Measurements from ENCODE around the gene YBX1. TPM values are rescaled to one million over a fixed set of nuclear protein-coding genes. Genes with fewer than 3 reads are reported as not detected.
"Not testable (repeated sequence)": the region's sequence is repeated elsewhere in the genome, so short reads cannot be mapped to it uniquely, and the experiment has no call there.

YBX1 gene
- total RNA-seq, 3 donors from 2014 or later (not counting 1 experiment from before 2014, with no cell fraction given): 239 to 305 (median 279) TPM

DNA sequence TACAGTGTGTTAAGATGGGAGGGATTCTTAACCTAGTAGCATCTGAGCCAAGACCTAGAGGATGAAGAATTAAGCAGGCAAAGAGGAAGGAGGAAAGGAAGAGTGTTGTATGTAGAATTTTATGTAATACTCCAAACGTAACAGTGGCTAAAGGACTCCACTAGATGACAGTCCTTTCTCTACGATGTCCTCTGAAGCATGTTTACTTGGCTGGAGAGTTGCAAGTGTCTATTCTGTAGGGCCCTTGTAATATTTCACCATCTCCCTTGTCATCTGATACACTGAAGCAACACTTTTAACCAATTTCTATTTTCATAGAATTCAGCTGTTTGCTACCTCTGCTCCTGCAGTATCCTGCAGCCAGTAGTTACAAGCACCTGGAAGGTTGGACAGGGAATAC, 2.2 kb upstream of the YBX1 start:
- H3K27me3 ChIP-seq (ENCODE audit: control insufficient read depth, insufficient read depth, low read length): no peaks in the 10 kb centered on the region
- H3K4me1 ChIP-seq (ENCODE audit: control insufficient read depth, insufficient read depth, low read length): peaks cover 16% of the 10 kb centered on the region
- peaks cover 18% of the 10 kb centered on the region for H3K36me3 ChIP-seq (ENCODE audit: control insufficient read depth, insufficient read depth, low read length)
- Mint-ChIP-seq H3K9me3 (no peaks in the 10 kb centered on the region), H3K36me3 (peaks cover 7% of the 10 kb centered on the region), H3K27ac (no peak overlapping the region), H3K4me1 (peaks cover 36 to 37% of the 10 kb centered on the region in 2 donors), H3K27me3 (ENCODE audit: low read depth in 2 of 2) (no peaks in the 10 kb centered on the region), H3K4me3 (peak overlapping the region; percentile 100)
- no peak for DNase-seq
- TF ChIP-seq, protein P1, sequence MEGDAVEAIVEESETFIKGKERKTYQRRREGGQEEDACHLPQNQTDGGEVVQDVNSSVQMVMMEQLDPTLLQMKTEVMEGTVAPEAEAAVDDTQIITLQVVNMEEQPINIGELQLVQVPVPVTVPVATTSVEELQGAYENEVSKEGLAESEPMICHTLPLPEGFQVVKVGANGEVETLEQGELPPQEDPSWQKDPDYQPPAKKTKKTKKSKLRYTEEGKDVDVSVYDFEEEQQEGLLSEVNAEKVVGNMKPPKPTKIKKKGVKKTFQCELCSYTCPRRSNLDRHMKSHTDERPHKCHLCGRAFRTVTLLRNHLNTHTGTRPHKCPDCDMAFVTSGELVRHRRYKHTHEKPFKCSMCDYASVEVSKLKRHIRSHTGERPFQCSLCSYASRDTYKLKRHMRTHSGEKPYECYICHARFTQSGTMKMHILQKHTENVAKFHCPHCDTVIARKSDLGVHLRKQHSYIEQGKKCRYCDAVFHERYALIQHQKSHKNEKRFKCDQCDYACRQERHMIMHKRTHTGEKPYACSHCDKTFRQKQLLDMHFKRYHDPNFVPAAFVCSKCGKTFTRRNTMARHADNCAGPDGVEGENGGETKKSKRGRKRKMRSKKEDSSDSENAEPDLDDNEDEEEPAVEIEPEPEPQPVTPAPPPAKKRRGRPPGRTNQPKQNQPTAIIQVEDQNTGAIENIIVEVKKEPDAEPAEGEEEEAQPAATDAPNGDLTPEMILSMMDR (IDR thresholded peaks at IDR 0.05): no peak
- no peak overlapping the region for H3K27ac ChIP-seq (ENCODE audit: low read length)
- no peaks in the 10 kb centered on the region for H3K9me3 ChIP-seq (ENCODE audit: control insufficient read depth, insufficient read depth, low read length)
- intact Hi-C loops (cut with micrococcal nuclease): loop anchor here (5.0 kb wide), 2 partner anchors 87 to 218 kb away; partner anchors contain the start of genes C1orf50, CCDC30 and P3H1
- ATAC-seq: no peak
- no peak overlapping the region for H3K4me3 ChIP-seq (ENCODE audit: low read length)
- WGBS (ENCODE audit: insufficient coverage): 89% methylated on average over 2 of the region's 2 CpGs

GRCh38 chr1:42680921-42681683, 1.1 kb upstream of the YBX1 start:
- Histone ChIP-seq H3K4me1 (ENCODE audit: control insufficient read depth, insufficient read depth, low read length) (peaks cover 16% of the 10 kb centered on the region), H3K27ac (ENCODE audit: low read length) (peak overlapping the region; percentile 88), H3K9me3 (ENCODE audit: control insufficient read depth, insufficient read depth, low read length) (no peaks in the 10 kb centered on the region), H3K4me3 (ENCODE audit: low read length) (peak overlapping the region; percentile 79), H3K36me3 (ENCODE audit: control insufficient read depth, insufficient read depth, low read length) (peaks cover 20% of the 10 kb centered on the region), H3K27me3 (ENCODE audit: control insufficient read depth, insufficient read depth, low read length) (no peaks in the 10 kb centered on the region)
- TF ChIP-seq, protein P1 (IDR thresholded peaks at IDR 0.05): no peak
- DNase-seq: peak in 1 of 2 donors; percentile 63
- H3K9me3 Mint-ChIP-seq: no peaks in the 10 kb centered on the region
- H3K36me3 Mint-ChIP-seq: peaks cover 7% of the 10 kb centered on the region
- no peaks in the 10 kb centered on the region for H3K27me3 Mint-ChIP-seq (ENCODE audit: low read depth in 2 of 2)
- 3% methylated on average over 16 of the region's 18 CpGs for WGBS (ENCODE audit: insufficient coverage)
- H3K27ac Mint-ChIP-seq: peak overlapping the region; percentile 93 to 98
- H3K4me1 Mint-ChIP-seq: peaks cover 43 to 45% of the 10 kb centered on the region in 2 donors
- H3K4me3 Mint-ChIP-seq: peak overlapping the region; percentile 100
- no peak for ATAC-seq
- intact Hi-C loops (cut with micrococcal nuclease): loop anchor here (5.0 kb wide), 2 partner anchors 86 to 219 kb away; partner anchors contain the start of genes C1orf50, CCDC30 and P3H1

DNA sequence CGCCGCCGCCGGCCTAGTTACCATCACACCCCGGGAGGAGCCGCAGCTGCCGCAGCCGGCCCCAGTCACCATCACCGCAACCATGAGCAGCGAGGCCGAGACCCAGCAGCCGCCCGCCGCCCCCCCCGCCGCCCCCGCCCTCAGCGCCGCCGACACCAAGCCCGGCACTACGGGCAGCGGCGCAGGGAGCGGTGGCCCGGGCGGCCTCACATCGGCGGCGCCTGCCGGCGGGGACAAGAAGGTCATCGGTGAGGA, 193 bp downstream of the YBX1 start:
- Mint-ChIP-seq H3K27ac (peak overlapping the region; percentile 93 to 98), H3K4me1 (peaks cover 51 to 54% of the 10 kb centered on the region in 2 donors), H3K4me3 (peak overlapping the region; percentile 100)
- not testable (repeated sequence) for H3K27me3 Mint-ChIP-seq (ENCODE audit: low read depth in 2 of 2); DNase-seq; H3K36me3 Mint-ChIP-seq; H3K9me3 ChIP-seq (ENCODE audit: control insufficient read depth, insufficient read depth, low read length); H3K27me3 ChIP-seq (ENCODE audit: control insufficient read depth, insufficient read depth, low read length); H3K9me3 Mint-ChIP-seq
- intact Hi-C loops (cut with micrococcal nuclease): loop anchor here (1.0 to 5.0 kb wide), 3 partner anchors 24 to 220 kb away; partner anchors contain the start of genes C1orf50, CCDC30, P3H1 and PPIH
- Histone ChIP-seq H3K36me3 (ENCODE audit: control insufficient read depth, insufficient read depth, low read length) (peaks cover 15% of the 10 kb centered on the region), H3K4me3 (ENCODE audit: low read length) (peak overlapping the region; percentile 79), H3K27ac (ENCODE audit: low read length) (peak overlapping the region; percentile 59), H3K4me1 (ENCODE audit: control insufficient read depth, insufficient read depth, low read length) (peaks cover 16% of the 10 kb centered on the region)
- WGBS (ENCODE audit: insufficient coverage): 0% methylated on average over 32 of the region's 33 CpGs
- ATAC-seq: peak; percentile 10 to 21 (median 20)

DNA sequence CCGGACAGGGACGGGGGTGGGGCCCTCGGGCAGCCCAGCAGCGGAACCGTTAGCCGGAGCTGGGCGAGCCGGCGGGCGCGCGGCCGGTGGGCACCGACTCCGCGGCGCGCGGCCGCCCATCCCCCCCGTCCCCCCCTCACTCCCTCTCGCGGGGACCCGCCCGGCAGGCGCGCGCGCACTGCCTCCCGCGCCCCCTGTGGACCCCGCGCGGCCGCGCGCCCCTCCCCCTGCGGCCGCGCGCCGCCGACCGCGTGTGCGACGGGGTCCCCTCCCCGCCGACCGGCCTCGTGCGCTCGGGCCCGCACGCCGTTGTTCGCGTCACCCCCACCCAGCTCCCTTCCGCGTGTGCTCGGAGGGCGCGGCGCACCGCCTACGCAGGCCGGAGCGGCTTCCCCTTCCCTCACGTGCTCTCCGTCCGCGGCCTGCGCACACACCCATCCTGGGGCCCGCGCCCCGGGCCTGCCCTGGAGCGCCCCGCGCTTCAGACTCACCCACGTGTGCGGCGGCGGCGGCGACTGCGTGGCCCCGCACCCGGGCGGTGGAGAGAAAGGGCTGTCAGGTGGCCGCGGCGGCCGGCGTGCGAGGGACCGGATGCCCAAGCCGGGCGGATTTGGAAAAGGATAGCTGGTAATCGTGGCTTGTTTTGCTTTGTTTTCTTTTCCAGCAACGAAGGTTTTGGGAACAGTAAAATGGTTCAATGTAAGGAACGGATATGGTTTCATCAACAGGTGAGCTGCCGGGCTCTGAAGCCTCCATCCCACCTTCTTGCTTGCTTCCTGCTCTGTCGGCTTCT, 717 bp downstream of the YBX1 start:
- H3K27me3 Mint-ChIP-seq (ENCODE audit: low read depth in 2 of 2): no peaks in the 10 kb centered on the region
- peak; percentile 61 to 84 for DNase-seq
- H3K27ac ChIP-seq (ENCODE audit: low read length): peak overlapping the region; percentile 59
- H3K9me3 ChIP-seq (ENCODE audit: control insufficient read depth, insufficient read depth, low read length): no peaks in the 10 kb centered on the region
- peak overlapping the region; percentile 79 for H3K4me3 ChIP-seq (ENCODE audit: low read length)
- H3K27me3 ChIP-seq (ENCODE audit: control insufficient read depth, insufficient read depth, low read length): no peaks in the 10 kb centered on the region
- H3K4me1 Mint-ChIP-seq: peaks cover 57 to 59% of the 10 kb centered on the region in 2 donors
- intact Hi-C loops (cut with micrococcal nuclease): loop anchor here (1.0 to 5.0 kb wide), 3 partner anchors 25 to 221 kb away; partner anchors contain the start of genes C1orf50, CCDC30, P3H1 and PPIH
- H3K4me1 ChIP-seq (ENCODE audit: control insufficient read depth, insufficient read depth, low read length): peaks cover 16% of the 10 kb centered on the region
- H3K9me3 Mint-ChIP-seq: no peaks in the 10 kb centered on the region
- peak overlapping the region; percentile 93 to 98 for H3K27ac Mint-ChIP-seq
- H3K4me3 Mint-ChIP-seq: peak overlapping the region; percentile 87
- peaks cover 15% of the 10 kb centered on the region for H3K36me3 ChIP-seq (ENCODE audit: control insufficient read depth, insufficient read depth, low read length)
- H3K36me3 Mint-ChIP-seq: no peaks in the 10 kb centered on the region
- under 1% methylated on average over 101 of the region's 103 CpGs for WGBS (ENCODE audit: insufficient coverage)
- TF ChIP-seq, protein P1 (IDR thresholded peaks at IDR 0.05): no peak
- ATAC-seq: peak; percentile 52 to 74 (median 55)

All from natural killer cell (primary cell).